Stimulated activated CD4-positive, alpha-beta T cell treated with anti-CD3 and anti-CD28 coated beads, Interleukin-4, amount 100 ng/mL, for 4 hours (primary cell): ENCODE data around the gene EVL.
"Not testable (repeated sequence)": the region's sequence is repeated elsewhere in the genome, so short reads cannot be mapped to it uniquely, and the experiment has no call there.

Experiments used
- DNase-seq, 2 experiments: peaks; one replicate each; pipeline ENCODE4 v3.0.0-alpha.2; 2020

EVL gene, protein sequence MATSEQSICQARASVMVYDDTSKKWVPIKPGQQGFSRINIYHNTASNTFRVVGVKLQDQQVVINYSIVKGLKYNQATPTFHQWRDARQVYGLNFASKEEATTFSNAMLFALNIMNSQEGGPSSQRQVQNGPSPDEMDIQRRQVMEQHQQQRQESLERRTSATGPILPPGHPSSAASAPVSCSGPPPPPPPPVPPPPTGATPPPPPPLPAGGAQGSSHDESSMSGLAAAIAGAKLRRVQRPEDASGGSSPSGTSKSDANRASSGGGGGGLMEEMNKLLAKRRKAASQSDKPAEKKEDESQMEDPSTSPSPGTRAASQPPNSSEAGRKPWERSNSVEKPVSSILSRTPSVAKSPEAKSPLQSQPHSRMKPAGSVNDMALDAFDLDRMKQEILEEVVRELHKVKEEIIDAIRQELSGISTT

DNA sequence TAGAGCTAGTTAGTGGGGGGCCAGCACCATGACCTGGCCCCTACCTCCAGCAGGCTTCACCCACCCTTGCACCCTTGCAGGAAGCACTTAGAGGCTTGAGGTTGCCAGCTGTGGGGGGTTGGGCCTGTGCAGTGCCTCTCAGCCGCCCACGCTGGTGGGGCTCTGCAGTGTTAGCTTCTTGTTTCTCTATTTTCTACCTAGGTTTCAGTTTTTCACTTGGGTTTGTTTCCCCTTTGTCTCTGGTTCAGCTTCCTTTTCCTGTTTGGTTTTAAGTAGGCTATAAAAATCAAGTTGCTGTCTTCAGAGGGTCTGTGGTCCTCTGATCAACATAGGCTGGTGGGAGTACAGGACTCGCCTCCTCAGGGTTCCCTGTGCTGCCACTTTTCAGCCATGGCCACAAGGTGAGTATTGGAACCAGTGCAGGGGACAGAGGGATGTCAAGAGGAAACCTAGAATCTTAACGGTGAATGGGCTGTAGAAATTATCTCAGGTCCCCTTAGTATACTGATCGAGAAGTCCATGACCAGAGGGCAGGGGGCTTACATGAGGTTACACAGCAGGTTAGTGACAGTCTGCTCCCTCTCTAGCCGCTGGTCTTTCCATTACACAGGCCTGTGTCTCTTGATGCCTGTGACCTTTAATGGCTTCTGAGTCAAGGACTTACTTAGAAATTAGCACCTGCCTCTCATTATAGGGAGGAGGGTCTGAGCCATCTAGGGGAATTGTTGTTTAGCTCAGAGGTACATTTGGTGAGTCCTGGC, at the start of gene EVL:
EVL (plus strand) TSS at position 312 of the 761 bp plus-strand sequence; CDS start at position 391, 79 bp downstream.
- peak; percentile 84 to 87 for DNase-seq

DNA sequence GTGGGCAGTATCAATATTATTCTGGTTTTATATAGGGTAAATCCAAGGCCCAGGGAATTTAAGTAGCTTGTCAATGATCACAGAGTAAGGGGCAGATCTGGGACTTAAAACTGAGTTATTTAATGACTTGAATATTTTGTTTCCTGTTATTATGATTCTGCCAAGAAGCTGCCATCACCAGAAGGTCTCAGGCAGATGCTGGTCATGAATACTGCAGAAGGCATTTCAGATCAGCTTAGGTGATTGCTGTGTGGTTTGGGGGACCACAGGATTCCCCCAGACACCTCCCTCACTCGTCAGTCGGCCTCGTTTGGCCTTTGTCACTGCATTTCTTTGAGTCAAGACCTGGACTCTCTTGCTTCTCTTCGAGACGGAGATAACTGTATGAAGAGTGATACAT, 47.7 kb upstream of the EVL start:
- no peak for DNase-seq

DNA sequence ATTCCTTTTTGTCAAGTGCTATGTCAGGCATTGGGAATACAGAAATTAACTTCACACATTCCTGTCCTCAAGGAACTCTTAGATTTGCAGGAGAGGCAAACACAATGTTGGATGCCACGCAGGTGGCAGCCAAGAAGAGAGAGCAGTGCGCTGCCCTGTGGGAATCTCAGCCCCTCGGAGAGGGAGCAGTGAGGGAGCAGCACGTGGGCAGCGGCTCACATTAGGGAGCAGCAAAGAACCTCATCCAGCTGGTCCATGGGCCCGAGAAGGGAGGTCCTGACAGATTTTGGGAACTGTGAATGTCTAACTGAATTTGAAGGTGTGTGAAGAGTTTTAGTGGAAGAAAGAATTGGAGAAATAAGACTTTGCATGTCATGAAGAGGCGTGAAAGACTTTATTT, 47.2 kb upstream of the EVL start:
- DNase-seq = no peak

DNA sequence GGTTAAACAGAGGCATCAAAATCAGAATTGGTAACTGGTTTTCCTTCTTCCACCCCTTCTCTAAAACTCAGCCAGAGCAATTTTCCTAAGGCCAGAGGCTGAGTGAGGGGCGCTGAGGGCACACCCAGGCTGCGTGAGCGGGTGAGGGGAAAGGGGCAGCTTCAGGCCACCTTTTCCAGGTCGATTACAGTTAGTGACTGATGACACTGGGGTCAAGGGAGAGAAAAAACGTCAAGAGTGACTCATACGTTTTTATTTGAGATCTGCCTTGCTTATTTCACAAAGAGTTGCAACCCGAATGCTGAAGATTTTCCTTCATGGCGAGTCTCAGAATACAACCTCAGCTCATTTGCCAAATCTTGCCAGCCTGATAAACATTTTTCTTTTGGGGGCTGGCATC, 46.7 kb upstream of the EVL start:
- no peak for DNase-seq

DNA sequence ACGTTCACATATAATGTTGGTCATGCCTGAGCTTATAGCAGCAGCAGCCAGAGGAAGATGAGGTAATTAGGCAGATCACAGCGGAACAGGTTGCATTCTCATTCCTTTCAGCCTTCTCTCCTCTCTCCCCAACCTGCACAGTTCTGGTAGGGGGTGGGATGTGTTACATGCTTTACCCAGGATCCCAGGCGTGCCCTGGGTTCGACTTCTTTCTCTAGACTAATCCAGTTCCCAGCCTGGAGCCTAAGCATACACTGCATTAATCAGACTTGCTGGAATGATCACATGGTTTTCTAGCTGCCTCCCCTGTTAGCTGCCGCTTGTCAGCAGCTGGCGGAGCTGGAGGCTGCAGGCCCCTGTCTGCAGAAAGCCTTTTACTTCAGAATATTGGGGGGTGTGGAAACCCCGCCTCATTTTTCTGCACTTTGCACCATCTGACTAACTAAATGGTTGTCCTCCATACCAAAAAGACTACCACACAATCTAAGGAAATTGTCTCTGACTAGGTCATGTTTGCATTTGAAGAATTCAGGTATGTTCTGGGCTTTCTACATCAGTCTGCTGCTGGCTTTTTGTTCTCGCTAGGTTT, 46.0 kb upstream of the EVL start:
- DNase-seq = no peak

DNA sequence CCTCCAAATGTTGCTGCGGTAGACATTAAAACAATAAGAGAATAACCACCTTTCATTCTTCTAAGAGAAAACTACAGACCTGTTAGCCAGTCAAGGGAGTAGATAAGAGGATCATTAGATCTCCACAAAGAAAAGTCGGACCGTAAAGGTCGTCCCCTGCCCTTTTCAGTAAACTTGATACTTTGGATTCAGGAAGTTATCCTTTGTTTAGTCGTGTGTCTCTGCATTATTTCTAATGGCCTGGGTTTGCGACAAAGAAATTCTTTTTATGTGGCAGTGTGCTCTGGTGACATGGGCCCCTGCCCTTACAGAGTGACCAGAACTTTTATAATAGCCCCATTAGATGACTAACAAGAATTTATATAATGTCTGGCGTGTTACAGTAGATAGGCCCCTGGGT, 44.6 kb upstream of the EVL start:
- DNase-seq = no peak

DNA sequence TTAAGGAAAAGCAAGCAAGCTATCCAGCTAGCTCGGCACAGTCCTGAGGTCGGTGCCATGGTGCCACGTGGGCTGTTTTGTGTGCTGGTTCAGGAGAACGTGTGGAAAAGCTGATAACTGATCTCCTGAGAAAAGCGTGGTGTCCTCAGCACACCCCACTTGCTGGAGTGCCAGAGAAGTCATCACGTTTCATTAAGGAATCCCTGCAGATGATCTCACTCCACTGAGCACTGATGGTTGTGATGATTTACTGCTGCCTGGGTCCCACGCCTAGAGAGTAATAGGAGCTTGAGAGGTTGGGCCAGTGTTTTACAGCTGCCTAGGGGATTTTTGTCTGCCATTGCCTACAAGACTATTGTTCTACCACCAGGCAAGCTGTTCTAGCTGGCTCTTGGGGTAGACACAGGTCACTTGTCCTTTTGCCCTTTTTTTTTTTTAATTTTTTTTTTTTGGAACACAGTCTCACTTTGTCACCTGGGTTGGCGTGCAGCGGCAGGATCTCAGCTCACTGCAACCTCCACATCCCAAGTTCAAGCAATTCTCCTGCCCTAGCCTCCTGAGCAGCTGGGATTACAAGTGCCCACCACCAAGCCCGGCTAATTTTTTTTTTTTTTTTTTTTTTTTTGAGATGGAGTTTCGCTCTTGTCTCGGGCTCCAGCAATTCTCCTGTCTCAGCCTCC, 42.3 kb upstream of the EVL start:
- no peak for DNase-seq

DNA sequence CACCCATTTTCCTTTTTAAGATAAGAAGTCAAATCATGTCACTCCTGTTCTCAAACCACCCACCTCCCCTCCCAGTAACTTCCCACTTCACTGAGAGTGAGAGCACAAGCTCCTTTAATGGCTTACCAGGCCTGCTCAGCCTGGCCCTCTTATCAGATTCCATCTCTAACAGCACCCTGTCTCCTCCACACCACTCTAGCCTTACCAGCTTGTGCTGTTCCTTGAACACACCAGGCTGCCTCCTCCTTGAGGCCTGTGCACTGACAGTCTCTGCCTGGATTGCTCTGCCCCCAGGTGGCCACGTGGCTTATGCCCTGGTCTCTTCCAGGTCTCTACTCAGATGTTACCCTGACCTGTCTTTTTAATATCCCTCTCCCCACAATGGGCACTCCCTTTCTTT, 40.1 kb upstream of the EVL start:
- DNase-seq = no peak

DNA sequence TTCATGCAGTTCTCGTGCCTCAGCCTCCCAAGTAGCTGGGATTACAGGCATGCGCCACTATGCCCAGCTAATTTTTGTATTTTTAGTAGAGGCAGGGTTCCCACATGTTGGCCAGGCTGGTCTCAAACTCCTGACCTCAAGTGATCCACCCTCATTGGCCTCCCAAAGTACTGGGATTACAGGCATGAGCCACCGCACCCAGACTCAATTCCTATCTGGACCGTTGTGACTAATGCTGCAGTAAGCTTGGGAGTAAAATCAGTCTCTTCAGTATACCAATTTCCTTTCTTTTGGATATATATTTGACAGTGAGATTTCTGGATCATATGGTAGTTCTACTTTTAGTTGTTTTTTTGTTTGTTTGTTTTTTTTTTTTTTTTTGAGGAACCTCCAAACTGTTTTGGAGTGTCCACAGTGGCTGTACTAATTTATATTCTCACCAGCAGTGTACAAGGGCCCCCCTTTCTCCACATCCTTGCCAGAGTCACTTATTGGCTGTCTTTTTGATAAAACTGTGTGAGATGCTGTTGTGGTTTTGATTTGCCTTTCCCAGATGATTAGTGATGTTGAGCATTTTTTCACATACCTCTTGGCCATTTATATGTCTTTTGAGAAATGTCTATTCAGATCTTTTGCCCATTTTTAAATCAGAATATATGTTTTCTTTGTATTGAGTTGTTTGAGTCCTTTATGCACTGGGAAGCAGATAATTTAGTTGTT, 37.3 kb upstream of the EVL start:
- DNase-seq = no peak

DNA sequence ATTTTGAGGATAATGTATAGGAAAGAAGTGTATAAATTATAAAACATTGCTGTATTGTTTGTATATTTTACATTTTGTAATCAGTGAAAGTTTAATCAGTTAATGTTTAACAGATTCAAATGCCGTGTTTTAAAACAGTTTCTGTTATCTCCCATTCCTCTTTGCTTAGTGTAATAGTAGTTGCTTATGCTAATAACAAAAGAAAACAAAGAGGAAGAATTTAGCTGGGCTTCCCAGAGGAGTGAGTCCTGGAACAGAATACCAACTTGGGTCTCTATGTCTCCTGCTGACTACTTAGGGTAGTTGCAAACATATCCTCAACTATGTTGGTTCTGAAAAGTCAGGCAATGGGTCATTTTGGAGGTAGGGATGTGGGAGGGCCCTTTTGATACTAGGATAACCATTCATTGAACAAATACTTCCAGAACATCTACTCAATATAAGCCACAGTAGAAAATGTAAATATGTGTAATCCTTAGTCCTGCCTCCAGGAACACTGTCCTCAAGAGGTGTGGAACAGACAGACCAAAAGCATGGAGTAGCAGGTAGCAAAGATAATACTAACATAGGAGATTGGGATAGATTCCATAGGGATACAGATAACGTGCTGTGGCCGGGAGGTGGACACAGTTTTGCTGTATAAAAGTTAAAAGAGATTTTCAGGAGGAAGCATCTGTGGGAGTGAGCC, 36.1 kb upstream of the EVL start:
- DNase-seq = no peak

DNA sequence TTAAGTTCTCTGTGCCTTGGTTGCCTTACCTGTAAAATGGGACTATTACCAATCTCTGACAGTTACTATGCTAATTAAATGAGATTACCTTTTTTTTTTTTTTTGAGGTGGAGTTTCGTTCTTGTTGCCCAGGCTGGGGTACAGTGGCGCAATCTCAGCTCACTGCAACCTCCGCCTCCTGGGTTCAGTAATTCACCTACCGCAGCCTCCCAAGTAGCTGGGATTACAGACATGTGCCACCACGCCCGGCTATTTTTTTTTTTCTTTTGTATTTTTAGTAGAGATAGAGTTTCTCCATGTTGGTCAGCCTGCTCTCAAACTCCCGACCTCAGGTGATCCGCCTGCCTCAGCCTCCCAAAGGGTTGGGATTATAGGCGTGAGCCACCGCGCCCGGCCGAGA, 35.2 kb upstream of the EVL start:
- DNase-seq = not testable (repeated sequence)

DNA sequence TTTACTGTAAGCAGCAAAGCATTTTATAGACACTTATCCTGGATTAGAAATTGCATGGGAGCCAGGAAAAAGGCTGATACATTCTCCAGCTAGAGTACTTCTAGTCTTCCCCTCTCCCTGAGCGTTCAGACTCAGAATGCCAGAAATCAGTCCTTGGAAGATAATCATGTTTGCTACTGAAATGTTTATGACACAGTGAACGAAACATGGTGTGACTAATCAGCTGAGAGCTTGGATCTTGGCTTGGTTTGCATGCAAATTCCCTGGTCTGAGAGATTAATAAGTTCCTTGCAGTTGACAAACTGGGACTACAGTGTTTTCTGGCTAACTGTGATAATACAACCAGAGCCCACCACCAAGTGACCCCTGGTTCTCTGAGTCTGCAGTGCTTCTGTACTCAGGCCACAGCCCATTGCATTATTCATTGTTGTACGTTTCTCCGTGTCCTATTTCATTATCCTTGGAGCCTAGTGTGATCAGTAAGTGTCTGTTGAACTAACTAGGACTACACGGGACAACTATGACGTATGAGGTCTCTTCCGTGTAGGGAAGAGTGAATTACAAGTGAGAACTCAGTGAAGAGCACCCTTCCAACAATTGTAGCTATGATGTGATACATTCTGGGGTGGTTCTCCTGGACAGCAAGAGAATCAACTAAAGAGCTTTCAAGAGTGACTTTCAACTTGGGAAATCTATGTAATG, 34.6 kb upstream of the EVL start:
- DNase-seq = no peak

DNA sequence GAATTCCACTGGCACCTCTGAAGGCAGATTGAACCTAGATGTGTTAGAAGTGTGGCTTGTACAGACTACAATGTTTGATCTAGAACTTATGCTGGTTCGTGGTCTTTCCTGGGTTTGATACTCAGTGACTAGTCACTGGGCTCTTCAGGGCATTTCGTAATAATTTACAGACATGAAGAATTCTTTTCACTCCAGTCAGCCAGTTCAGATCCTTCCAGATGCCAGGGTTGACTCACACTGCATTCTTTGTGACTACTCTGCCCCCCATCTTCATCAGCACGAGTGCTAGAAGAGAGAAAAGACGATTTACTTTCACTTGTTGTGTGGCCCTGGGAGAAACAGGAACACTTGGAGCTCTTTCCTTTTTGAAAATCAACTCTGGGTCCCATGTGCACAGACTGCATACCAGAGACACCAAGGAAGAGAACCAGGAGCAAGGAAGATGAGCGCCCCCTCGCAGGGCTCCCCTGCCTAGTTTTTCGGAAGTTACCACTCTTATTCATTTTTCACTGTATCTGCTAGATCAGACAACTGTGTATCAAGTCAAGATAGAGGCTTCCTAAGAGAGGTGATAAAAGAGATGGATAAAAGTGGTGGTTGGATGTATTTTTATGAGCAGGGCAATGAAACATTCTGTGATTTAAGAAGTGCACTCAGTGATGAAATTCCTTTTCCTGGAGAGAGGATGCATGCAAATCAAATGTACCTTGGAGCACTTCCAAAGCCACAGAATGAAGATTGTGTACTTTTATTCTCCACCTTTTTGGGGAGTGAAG, 33.5 kb upstream of the EVL start:
- DNase-seq = no peak

DNA sequence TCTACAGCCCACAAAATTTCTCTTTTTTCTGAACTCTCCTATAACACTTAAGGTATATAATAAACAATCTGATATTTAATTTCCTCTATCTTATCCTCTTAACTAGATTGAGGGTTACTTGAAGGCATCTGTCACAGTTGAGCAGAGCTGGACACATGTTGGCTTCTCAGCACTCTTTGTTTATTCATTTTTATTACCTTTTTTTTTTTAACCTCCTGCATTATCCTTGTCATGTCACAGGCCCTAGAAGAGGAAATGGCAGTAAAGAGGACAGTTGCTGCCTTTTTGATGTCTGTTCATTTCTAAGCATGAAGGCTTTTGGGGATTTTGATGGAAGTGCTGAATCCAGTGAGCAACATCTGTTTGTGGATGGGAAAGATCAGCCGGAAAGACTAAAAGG, 32.5 kb upstream of the EVL start:
- DNase-seq = no peak

DNA sequence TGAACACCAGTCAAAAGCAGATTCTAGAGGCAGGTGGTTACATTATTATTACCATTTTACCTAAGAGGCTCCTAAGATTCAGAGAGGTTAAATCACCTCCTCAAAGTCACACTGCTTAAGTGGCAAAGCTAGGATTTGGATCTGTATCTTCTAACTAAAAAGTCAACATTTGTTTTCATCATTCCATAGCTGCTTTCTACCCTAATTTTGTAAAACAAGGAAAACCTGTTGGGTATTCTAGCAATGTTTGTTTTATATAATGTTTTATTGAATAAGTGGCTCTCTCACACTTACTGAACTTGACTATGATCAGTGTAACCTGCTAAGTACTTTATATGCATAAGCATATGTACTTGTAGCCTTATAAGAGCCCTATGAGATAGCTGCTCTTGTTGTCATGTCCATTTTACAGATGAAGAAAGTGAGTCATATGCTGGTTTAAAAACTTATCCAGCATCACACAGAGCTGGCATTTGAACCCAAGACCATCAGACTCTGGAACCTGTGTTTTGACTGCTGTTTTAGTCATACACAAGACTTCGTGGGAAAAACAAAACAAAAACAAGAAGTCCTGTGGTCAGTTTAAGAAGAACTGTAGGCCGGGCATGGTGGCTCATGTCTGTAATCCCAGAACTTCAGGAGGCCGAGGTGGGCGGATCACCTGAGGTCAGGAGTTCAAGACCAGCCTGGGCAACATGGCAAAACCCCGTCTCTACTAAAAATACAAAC, 31.7 kb upstream of the EVL start:
- DNase-seq = no peak

DNA sequence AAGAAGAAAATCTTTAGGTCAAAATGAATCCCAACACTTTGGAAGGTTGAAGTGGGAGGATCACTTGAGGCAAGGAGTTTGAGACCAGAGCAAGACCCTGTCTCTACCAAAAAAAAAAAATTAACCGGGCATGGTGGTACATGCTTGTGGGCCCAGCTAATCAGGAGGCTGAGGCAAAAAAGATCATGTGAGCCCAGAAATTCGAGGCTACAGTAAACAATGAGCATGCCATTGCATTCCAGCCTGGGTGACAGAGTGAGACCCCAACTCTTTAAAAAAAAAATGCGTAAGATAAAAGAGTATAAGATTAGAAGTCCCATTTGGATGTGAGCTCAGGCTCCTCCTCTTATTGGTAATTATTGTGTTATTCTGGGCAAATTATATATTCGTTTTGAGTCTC, 30.8 kb upstream of the EVL start:
- no peak for DNase-seq

DNA sequence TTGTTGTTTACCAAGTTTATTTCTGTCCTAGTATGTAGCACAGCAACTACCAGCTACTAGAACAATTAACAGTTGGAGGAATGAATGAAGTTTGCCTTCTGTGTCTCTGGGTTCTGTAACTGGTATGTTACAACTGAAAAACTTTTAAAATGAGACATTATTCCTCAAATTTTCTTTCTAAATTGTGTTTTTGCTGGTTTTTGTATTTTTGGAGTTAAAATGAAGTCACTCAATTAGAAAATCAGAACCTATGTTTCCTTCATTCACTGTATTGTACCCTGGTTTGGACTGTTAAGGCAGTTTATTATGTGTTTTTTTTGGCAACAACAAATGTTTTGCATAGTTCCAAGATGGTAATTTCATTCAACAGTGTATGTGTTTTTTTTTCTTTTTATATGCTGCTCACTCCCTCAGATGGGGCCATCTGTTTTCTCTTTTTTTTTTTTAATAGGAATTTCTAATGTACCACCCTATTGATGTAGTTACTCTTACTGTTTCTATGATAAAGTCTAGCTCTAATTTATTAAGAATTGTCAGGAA, 30.2 kb upstream of the EVL start:
- DNase-seq = no peak

DNA sequence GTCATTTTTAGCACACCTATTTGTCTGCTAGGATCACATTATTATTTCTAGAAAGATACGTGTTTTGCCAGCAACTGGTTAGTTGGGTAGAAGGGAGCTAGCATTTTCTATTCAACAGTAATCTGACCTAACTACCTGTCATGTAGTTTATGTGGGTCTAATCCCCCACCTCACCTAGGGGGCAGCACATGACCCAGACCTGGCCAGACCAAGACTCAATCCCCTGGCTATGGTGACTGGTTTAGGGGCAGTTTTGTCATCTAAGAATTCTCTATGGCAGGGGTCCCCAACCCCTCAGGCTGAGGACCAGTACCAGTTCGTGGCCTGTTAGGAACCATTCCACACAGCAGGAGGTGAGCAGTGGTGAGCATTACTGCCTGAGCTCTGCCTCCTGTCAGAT, 29.5 kb upstream of the EVL start:
- DNase-seq = no peak

DNA sequence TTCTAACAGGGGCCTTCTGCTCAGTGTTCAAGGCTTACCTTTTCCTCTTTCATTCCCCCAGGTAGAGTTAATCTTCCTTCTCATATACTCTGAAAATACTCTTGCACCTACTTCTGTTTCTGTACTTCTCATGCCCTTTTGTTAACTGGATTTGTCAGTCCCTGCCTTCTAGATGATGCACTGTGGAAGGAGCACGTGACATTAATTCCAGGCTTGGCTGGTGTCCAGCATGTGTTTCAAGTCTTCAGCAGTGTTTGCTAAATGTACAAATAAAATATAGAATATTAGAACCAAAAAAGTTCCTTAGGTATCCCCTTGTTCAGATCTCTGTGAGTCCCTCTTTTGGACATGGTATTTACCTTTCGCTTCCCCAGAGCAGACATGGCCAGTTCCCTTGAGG, 27.9 kb upstream of the EVL start:
- no peak for DNase-seq

DNA sequence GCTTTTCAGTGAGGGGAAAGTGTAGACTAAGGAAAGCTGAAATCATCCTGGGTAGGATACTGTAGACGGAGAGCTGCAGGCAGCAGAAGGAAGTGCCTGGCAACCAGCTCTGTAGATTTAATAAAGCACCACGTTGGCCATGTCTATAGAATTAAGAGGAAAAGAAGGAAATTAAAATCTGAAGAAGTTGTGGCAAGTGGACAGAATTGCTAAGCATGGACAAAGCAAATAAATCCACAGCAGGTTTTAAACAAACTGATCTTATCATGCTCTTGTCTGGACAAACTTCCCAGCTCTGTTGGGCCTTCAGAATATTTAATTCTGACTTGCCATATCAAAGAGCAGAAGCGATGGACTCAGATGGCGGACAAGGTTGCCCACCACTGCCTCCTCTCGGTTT, 27.2 kb upstream of the EVL start:
- DNase-seq = no peak
